ENCODE data around the gene RAPSN. TPM values are rescaled to one million over a fixed set of nuclear protein-coding genes. Genes with fewer than 3 reads are reported as not detected.
A peak's percentile ranks its signal among the peaks of the same experiment; 100 is the strongest.

RAPSN gene
- total RNA-seq, 1 experiment from 2014 or later, result 2.0 TPM

GRCh38 chr11:47470671-47471070, 21.7 kb upstream of the RAPSN start:
- H3K27ac Mint-ChIP-seq (ENCODE audit: unreplicated experiment), result peak overlapping the region; percentile 43
- no peaks in the 10 kb centered on the region for H3K9me3 ChIP-seq
- intact Hi-C loops (cut with micrococcal nuclease; ENCODE audit: unreplicated experiment), result no loop called here
- peaks cover 7% of the 10 kb centered on the region for H3K4me1 Mint-ChIP-seq (ENCODE audit: low read depth, unreplicated experiment)
- H3K36me3 Mint-ChIP-seq (ENCODE audit: insufficient read depth, unreplicated experiment), result peaks cover 90% of the 10 kb centered on the region
- H3K27me3 ChIP-seq (replicated peaks; ENCODE audit: control insufficient read depth, insufficient read depth, low read length), result no peaks in the 10 kb centered on the region
- no peak for DNase-seq
- no peaks in the 10 kb centered on the region for H3K9me3 Mint-ChIP-seq (ENCODE audit: unreplicated experiment)
- H3K4me1 ChIP-seq, result peaks cover 5% of the 10 kb centered on the region; the same call in 1 of the 2 replicates
- ChIA-PET CTCF (no interaction called here), POLR2A (no interaction called here)
- H3K4me3 ChIP-seq (ENCODE audit: low read depth, low read length), result no peak overlapping the region
- no TSS peak for BruUV-seq (replicated peaks)
- TF ChIP-seq CTCF (IDR thresholded peaks at IDR 0.05; ENCODE audit: insufficient read depth in 1 of 2, low read depth in 1 of 2, low read length in 1 of 2, severe bottlenecking in 1 of 2, unreplicated experiment in 1 of 2), result no peak
- no peaks in the 10 kb centered on the region for H3K27me3 Mint-ChIP-seq (ENCODE audit: insufficient read depth, unreplicated experiment)
- H3K36me3 ChIP-seq (ENCODE audit: control insufficient read depth, insufficient read depth, low read length), result peaks cover 2% of the 10 kb centered on the region; the same call in 1 of the 2 replicates
- H3K4me3 Mint-ChIP-seq (ENCODE audit: unreplicated experiment), result no peak overlapping the region

GRCh38 chr11:47469361-47470179, 20.6 kb upstream of the RAPSN start:
- TF ChIP-seq CTCF (IDR thresholded peaks at IDR 0.05; ENCODE audit: insufficient read depth in 1 of 2, low read depth in 1 of 2, low read length in 1 of 2, severe bottlenecking in 1 of 2, unreplicated experiment in 1 of 2), result no peak
- Histone ChIP-seq H3K4me3 (ENCODE audit: low read depth, low read length) (no peak overlapping the region), H3K36me3 (ENCODE audit: control insufficient read depth, insufficient read depth, low read length) (peaks cover 2% of the 10 kb centered on the region; the same call in 1 of the 2 replicates), H3K27me3 (replicated peaks; ENCODE audit: control insufficient read depth, insufficient read depth, low read length) (no peaks in the 10 kb centered on the region), H3K4me1 (peaks cover 5% of the 10 kb centered on the region; the same call in 1 of the 2 replicates), H3K9me3 (no peaks in the 10 kb centered on the region)
- Mint-ChIP-seq H3K9me3 (ENCODE audit: unreplicated experiment) (no peaks in the 10 kb centered on the region), H3K27ac (ENCODE audit: unreplicated experiment) (peak overlapping the region; percentile 38), H3K36me3 (ENCODE audit: insufficient read depth, unreplicated experiment) (peaks cover 87% of the 10 kb centered on the region), H3K4me1 (ENCODE audit: low read depth, unreplicated experiment) (peaks cover 7% of the 10 kb centered on the region), H3K27me3 (ENCODE audit: insufficient read depth, unreplicated experiment) (no peaks in the 10 kb centered on the region), H3K4me3 (ENCODE audit: unreplicated experiment) (no peak overlapping the region)
- CTCF ChIA-PET, result no interaction called here
- BruUV-seq (replicated peaks), result no TSS peak
- intact Hi-C loops (cut with micrococcal nuclease; ENCODE audit: unreplicated experiment), result no loop called here
- DNase-seq, result peak in 1 of 2 experiments; percentile 57
- POLR2A ChIA-PET, result no interaction called here

- H3K9me3 ChIP-seq, result no peaks in the 10 kb centered on the region
- no peak for TF ChIP-seq CTCF (IDR thresholded peaks at IDR 0.05; ENCODE audit: insufficient read depth in 1 of 2, low read depth in 1 of 2, low read length in 1 of 2, severe bottlenecking in 1 of 2, unreplicated experiment in 1 of 2)
- H3K4me1 Mint-ChIP-seq (ENCODE audit: low read depth, unreplicated experiment), result peaks cover 7% of the 10 kb centered on the region
- no peaks in the 10 kb centered on the region for H3K9me3 Mint-ChIP-seq (ENCODE audit: unreplicated experiment)
- ChIA-PET CTCF (no interaction called here), POLR2A (no interaction called here)
- peaks cover 5% of the 10 kb centered on the region; the same call in 1 of the 2 replicates for H3K4me1 ChIP-seq
- peak overlapping the region; percentile 2 for H3K27ac Mint-ChIP-seq (ENCODE audit: unreplicated experiment)
- H3K36me3 ChIP-seq (ENCODE audit: control insufficient read depth, insufficient read depth, low read length), result 0 out of 2 replicates have a peak, but pooled peaks cover 2% of the 10 kb centered on the region
- H3K27me3 ChIP-seq (replicated peaks; ENCODE audit: control insufficient read depth, insufficient read depth, low read length), result no peaks in the 10 kb centered on the region
- no peak overlapping the region for H3K4me3 Mint-ChIP-seq (ENCODE audit: unreplicated experiment)
- DNase-seq, result no peak
- no peaks in the 10 kb centered on the region for H3K27me3 Mint-ChIP-seq (ENCODE audit: insufficient read depth, unreplicated experiment)
- H3K36me3 Mint-ChIP-seq (ENCODE audit: insufficient read depth, unreplicated experiment), result peaks cover 87% of the 10 kb centered on the region
- BruUV-seq (replicated peaks), result no TSS peak
- intact Hi-C loops (cut with micrococcal nuclease; ENCODE audit: unreplicated experiment), result no loop called here
- H3K4me3 ChIP-seq (ENCODE audit: low read depth, low read length), result no peak overlapping the region
Measured at GRCh38 chr11:47468598-47469214, 19.8 kb upstream of the RAPSN start.

Data from Caco-2 (cell line).